Endodermal cell (in vitro differentiated cells): Measurements from ENCODE around the gene IGSF22. TPM values are rescaled to one million over a fixed set of nuclear protein-coding genes. Genes with fewer than 3 reads are reported as not detected.
"Not testable (repeated sequence)": the region's sequence is repeated elsewhere in the genome, so short reads cannot be mapped to it uniquely, and the experiment has no call there.

Source experiments
- DNase-seq: peaks from one replicate; pipeline ENCODE4 v3.0.0-alpha.2; 2017
- H3K27ac ChIP-seq: 2 replicates; pipeline ENCODE4 v1.5.1; 2013; ENCODE audit warnings: mild to moderate bottlenecking, low read depth, low read length, moderate library complexity
- H3K27me3 ChIP-seq: 2 replicates; pipeline ENCODE4 v1.6.1; 2013; ENCODE audit warnings: mild to moderate bottlenecking, low read length, moderate library complexity; ENCODE audit not compliant: insufficient read depth, control insufficient read depth, poor library complexity, severe bottlenecking
- H3K36me3 ChIP-seq: 2 replicates; pipeline ENCODE4 v1.7.0; 2013; ENCODE audit warnings: mild to moderate bottlenecking, low read length, moderate library complexity; ENCODE audit not compliant: control insufficient read depth, insufficient read depth
- H3K4me1 ChIP-seq: one replicate; pipeline ENCODE4 v1.7.0; 2013; ENCODE audit warnings: low read length; ENCODE audit not compliant: control insufficient read depth, insufficient read depth
- H3K4me3 ChIP-seq: 2 replicates; pipeline ENCODE4 v1.5.1; 2013; ENCODE audit warnings: mild to moderate bottlenecking, low read length, moderate library complexity
- H3K9ac ChIP-seq: 2 replicates; pipeline ENCODE4 v1.6.1; 2013; ENCODE audit warnings: mild to moderate bottlenecking, low read length, moderate library complexity; ENCODE audit not compliant: poor library complexity, severe bottlenecking; ENCODE audit errors: extremely low read depth
- H3K9me3 ChIP-seq: 2 replicates; pipeline ENCODE4 v1.6.1; 2013; ENCODE audit warnings: mild to moderate bottlenecking, low read length, moderate library complexity; ENCODE audit not compliant: control insufficient read depth
- H3K27ac Mint-ChIP-seq: 2 replicates; pipeline ENCODE4 v1.8.0; 2020; ENCODE audit warnings: mixed read lengths
- H3K27me3 Mint-ChIP-seq: 2 replicates; pipeline ENCODE4 v1.8.0; 2021; ENCODE audit warnings: mild to moderate bottlenecking, mixed read lengths; ENCODE audit not compliant: insufficient read depth
- H3K36me3 Mint-ChIP-seq: 2 replicates; pipeline ENCODE4 v1.8.0; 2020; ENCODE audit warnings: low read depth, mixed read lengths
- H3K4me1 Mint-ChIP-seq: 2 replicates; pipeline ENCODE4 v1.8.0; 2020; ENCODE audit warnings: mixed read lengths
- H3K4me3 Mint-ChIP-seq: 2 replicates; pipeline ENCODE4 v1.8.0; 2020; ENCODE audit warnings: mild to moderate bottlenecking, moderate library complexity, mixed read lengths
- H3K9me3 Mint-ChIP-seq: 2 replicates; pipeline ENCODE4 v1.8.0; 2020; ENCODE audit warnings: mild to moderate bottlenecking, mixed read lengths
- CTCF ChIP-seq: fragments of 200-600 bp; sonication (generic); conservative IDR thresholded peaks from 2 replicates; pipeline ENCODE4 v1.5.0; 2021; ENCODE audit warnings: antibody characterized with exemption, mild to moderate bottlenecking
- WGBS, 2 experiments: methylation state at CpG; one replicate each; pipeline versions ENCODE4 v1.1.5 to v1.1.7; 2013; ENCODE audit warnings: missing lambda C conversion rate in 2 of 2, mixed read lengths in 1 of 2; ENCODE audit not compliant: insufficient coverage in 1 of 2, insufficient read length in 1 of 2; 5-methylcytosine and 5-hydroxymethylcytosine counted together
- total RNA-seq, 2 donors: library from RNA; stranded (reverse); fragmentation: NEBNext Ultra II Directional in 1 of 2; extraction: Animal tissue kit (Norgen Biotek cat#: 25700) in 1 of 2; gene quantifications; 2 replicates in 1 of 2; 3 replicates in 1 of 2; pipeline ENCODE4 v1.2.1, GENCODE V29; 2021

Gene IGSF22
- total RNA-seq, 2 donors from 2014 or later, result 0.22 to 1.6 TPM

GRCh38 chr11:18697576-18697975 lies 28.4 kb downstream of the IGSF22 start:
- 91 to 96% methylated on average over 4 of the region's 4 CpGs for WGBS, 2 experiments
- no peak overlapping the region for H3K27ac Mint-ChIP-seq
- no peak overlapping the region for H3K4me3 Mint-ChIP-seq
- peaks cover 14% of the 10 kb centered on the region for H3K4me1 Mint-ChIP-seq
- H3K27me3 Mint-ChIP-seq, result peaks cover 38% of the 10 kb centered on the region
- Histone ChIP-seq H3K4me3 (no peak overlapping the region), H3K9ac (no peak overlapping the region), H3K27me3 (peaks cover 9% of the 10 kb centered on the region), H3K36me3 (peaks cover 4% of the 10 kb centered on the region), H3K9me3 (no peaks in the 10 kb centered on the region), H3K27ac (no peak overlapping the region), H3K4me1 (no peaks in the 10 kb centered on the region)
- no peak for DNase-seq
- no peaks in the 10 kb centered on the region for H3K9me3 Mint-ChIP-seq
- TF ChIP-seq CTCF, result no peak
- peaks cover 7% of the 10 kb centered on the region for H3K36me3 Mint-ChIP-seq

GRCh38 chr11:18696638-18697225 lies 29.3 kb downstream of the IGSF22 start:
- no peak overlapping the region for H3K9ac ChIP-seq
- H3K4me1 ChIP-seq, result no peaks in the 10 kb centered on the region
- no peak for TF ChIP-seq CTCF
- Mint-ChIP-seq H3K4me3 (no peak overlapping the region), H3K27me3 (peaks cover 34% of the 10 kb centered on the region), H3K9me3 (no peaks in the 10 kb centered on the region), H3K36me3 (peaks cover 7% of the 10 kb centered on the region), H3K27ac (no peak overlapping the region), H3K4me1 (peaks cover 15% of the 10 kb centered on the region)
- no peaks in the 10 kb centered on the region for H3K9me3 ChIP-seq
- WGBS, 2 experiments, result 83 to 92% methylated on average over 2 of the region's 2 CpGs
- no peak for DNase-seq
- no peak overlapping the region for H3K4me3 ChIP-seq
- peaks cover 9% of the 10 kb centered on the region for H3K27me3 ChIP-seq
- peaks cover 4% of the 10 kb centered on the region for H3K36me3 ChIP-seq
- no peak overlapping the region for H3K27ac ChIP-seq

GRCh38 chr11:18692941-18693760 lies 32.8 kb downstream of the IGSF22 start:
- 92 to 100% methylated on average over 7 to 9 of the region's 9 CpGs for WGBS, 2 experiments

GRCh38 chr11:18691467-18692140 lies 34.4 kb downstream of the IGSF22 start:
- not testable (repeated sequence) for H3K4me1 ChIP-seq, H3K27ac Mint-ChIP-seq, H3K27me3 Mint-ChIP-seq, H3K27me3 ChIP-seq, H3K36me3 ChIP-seq, H3K9me3 ChIP-seq, H3K36me3 Mint-ChIP-seq, H3K9me3 Mint-ChIP-seq, H3K4me1 Mint-ChIP-seq, H3K4me3 Mint-ChIP-seq, H3K4me3 ChIP-seq, H3K27ac ChIP-seq, H3K9ac ChIP-seq, DNase-seq
- WGBS, 2 experiments, result 79 to 83% methylated on average over 2 of the region's 4 CpGs

More at GRCh38 chr11:18692941-18693760, 32.8 kb downstream of the IGSF22 start:
- Histone ChIP-seq H3K36me3 (no peaks in the 10 kb centered on the region), H3K27ac (no peak overlapping the region), H3K4me1 (no peaks in the 10 kb centered on the region), H3K9me3 (no peaks in the 10 kb centered on the region), H3K9ac (no peak overlapping the region), H3K27me3 (peaks cover 9% of the 10 kb centered on the region), H3K4me3 (no peak overlapping the region)
- Mint-ChIP-seq H3K36me3 (no peaks in the 10 kb centered on the region), H3K4me1 (peaks cover 4% of the 10 kb centered on the region), H3K9me3 (no peaks in the 10 kb centered on the region), H3K4me3 (no peak overlapping the region), H3K27me3 (peaks cover 23% of the 10 kb centered on the region), H3K27ac (no peak overlapping the region)
- TF ChIP-seq CTCF, result no peak
- DNase-seq, result no peak
